ENCODE data around the gene ELAC2.

ELAC2 gene

GRCh38 chr17:12953156-12953555 lies 64.7 kb downstream of the ELAC2 start:
- DNase-seq (ENCODE audit: low spot score): no peak

- no peak for DNase-seq (ENCODE audit: low spot score)
Measured at GRCh38 chr17:12952012-12952411, 65.8 kb downstream of the ELAC2 start.

- DNase-seq (ENCODE audit: low spot score): no peak
Measured at GRCh38 chr17:12947047-12947446, 70.8 kb downstream of the ELAC2 start.

Data from hematopoietic multipotent progenitor cell treated with erythropoietin and hydrocortisone succinate and interleukin-3 and kit ligand, for 17 days (in vitro differentiated cells).